Endothelial cell of coronary artery (primary cell): ENCODE measurements around the gene MMP13. TPM values are rescaled to one million over a fixed set of nuclear protein-coding genes. Genes with fewer than 3 reads are reported as not detected.

Source experiments
- total RNA-seq: library from RNA; depleted of rRNA; stranded (reverse); fragments of >200 nt; gene quantifications from 2 replicates; pipeline ENCODE4 v1.2.3, GENCODE V29; 2014

Gene MMP13
- not detected in 2 replicates for total RNA-seq

DNA sequence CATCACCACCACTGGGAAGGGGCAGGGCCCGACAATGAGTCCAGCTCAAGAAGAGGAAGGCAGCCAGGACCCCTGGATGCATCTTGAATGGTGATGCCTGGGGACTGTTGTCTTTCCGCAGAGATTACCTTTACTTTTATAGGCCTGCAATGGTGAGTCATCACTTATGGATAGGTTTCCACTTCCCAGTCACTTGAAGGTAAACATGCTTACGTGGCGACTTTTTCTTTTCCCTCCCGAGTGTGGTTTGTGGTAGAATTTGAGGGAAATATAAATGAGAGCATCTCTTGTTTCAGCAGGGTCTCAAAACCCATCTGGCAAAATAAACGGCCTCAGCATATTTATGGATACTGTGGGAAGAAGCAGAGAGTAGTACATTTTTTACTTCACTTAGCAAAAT, at the start of gene MMP13:
TSS of gene MMP13 (minus strand) at position 109 of the 400 bp plus-strand sequence. CDS start at position 82, 27 bp downstream.

Other genes starting within 250 kb of the MMP13 start
- not detected in 2 replicates for gene MMP27, start 250.0 kb downstream of the MMP13 start, total RNA-seq
- not detected in 2 replicates for gene MMP8, start 230.8 kb downstream of the MMP13 start, total RNA-seq
- 3.2 and 11.1 TPM in 2 replicates for gene MMP10, start 175.1 kb downstream of the MMP13 start, total RNA-seq
- 4.3 and 664 TPM in 2 replicates for gene MMP1, start 157.6 kb downstream of the MMP13 start, total RNA-seq
- gene MMP3, start 112.1 kb downstream of the MMP13 start, total RNA-seq, result not detected in 2 replicates
- gene MMP12, start 80.8 kb downstream of the MMP13 start, total RNA-seq, result 0.28 TPM in 1 of 2 replicates, not detected in the other
- gene DCUN1D5, start 136.4 kb upstream of the MMP13 start, total RNA-seq, result 63.6 and 66.7 TPM in 2 replicates
- 8.5 and 10.0 TPM in 2 replicates for gene DYNC2H1, start 153.7 kb upstream of the MMP13 start, total RNA-seq